Stimulated activated CD8-positive, alpha-beta memory T cell treated with anti-CD3 and anti-CD28 coated beads, Interleukin-12 subunit alpha, Interleukin-12 subunit beta, amount 100 ng/mL, for 24 hours (primary cell): Measurements from ENCODE around the gene SPINT4.
"Not testable (repeated sequence)": the region's sequence is repeated elsewhere in the genome, so short reads cannot be mapped to it uniquely, and the experiment has no call there.

Source experiments
- DNase-seq: peaks from one replicate; pipeline ENCODE4 v3.0.0-alpha.2; 2020; ENCODE audit errors: extremely low read depth

SPINT4 gene

DNA sequence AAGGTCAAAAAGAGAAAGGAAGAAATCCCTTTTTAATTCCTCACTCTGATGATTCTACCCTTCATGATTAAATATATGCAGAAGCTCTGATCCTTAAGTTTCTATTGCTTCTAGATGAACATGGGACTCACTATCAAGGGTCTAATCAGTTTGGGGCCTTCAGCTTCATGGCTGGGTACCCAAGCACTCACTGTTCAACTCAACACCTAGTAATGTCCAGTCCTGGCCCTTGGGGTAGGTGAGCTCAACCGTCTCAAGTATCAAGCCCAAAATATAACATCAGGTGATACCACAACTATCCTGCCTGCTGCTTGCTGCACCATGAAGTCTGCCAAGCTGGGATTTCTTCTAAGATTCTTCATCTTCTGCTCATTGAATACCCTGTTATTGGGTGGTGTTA lies at the start of gene SPINT4:
Gene SPINT4 (plus strand): TSS at position 301 of the 400 bp plus-strand sequence. CDS start 21 bp downstream, at position 322.
- DNase-seq, result no peak

DNA sequence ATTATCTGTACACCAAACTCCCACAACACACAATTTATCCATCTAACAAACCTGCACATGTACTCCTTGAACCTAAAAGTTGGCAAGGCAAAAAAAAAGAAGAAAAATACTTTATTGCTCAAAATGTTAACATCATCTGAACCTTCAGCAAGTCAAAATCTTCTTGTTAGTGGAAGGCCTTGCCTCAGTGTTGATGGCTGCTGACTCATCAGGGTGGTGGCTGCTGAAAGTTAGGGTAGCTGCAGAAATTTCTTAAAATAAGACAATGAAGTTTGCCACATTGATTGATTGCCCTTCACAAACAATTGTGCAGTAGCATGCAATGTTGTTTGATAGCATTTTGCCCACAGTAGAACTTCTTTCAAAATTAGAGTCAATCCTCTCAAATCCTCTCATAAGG lies 49.4 kb upstream of the SPINT4 start:
- DNase-seq, result no peak

DNA sequence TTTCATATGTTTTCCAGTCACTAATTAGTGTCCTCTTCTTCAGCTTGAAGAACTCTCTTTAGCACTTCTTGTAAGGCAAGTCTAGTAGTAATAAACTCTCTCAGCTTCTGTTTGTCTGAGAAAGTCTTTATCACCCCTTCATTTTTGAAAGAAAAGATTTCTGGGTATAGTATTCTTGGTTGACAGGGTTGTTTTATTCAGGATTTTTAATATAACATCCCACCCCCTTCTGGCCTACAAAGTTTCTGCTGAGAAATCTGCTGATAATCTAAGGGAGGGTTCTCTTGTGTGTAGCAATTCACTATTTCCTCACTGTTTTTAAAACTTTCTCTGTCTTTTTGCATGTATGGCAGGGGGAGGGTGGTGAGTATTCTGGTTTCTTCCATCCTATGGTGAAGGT lies 42.5 kb upstream of the SPINT4 start:
- no peak for DNase-seq

DNA sequence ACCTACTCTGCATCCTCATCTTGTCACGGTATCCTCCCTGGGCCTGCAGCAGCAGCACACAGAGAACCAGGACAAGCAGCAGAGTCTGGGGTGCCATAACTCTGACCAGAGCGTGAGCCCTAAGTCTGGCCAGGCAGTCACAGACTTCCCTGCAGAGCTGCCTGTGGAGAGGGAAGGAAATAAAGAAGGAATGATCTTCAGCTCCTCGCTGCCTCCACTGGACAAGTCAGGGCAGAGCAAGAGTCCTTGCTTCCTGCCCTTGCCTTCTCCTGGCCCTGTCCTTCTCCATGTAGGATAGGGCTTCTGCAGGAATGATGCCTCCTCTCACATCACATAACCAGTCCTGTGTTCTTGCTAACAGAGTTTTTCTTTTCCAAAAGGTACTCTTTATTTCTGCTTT lies 36.3 kb upstream of the SPINT4 start:
- no peak for DNase-seq

- not testable (repeated sequence) for DNase-seq
Measured at GRCh38 chr20:45693346-45693745, 28.8 kb upstream of the SPINT4 start.

- no peak for DNase-seq
Measured at GRCh38 chr20:45695496-45695895, 26.7 kb upstream of the SPINT4 start.

GRCh38 chr20:45701104-45701503 lies 21.0 kb upstream of the SPINT4 start:
- DNase-seq, result no peak

- DNase-seq, result no peak
Measured at GRCh38 chr20:45701873-45702272, 20.3 kb upstream of the SPINT4 start, which contains the start of gene WFDC13. TSS of gene WFDC13 (plus strand) at chr20:45702038. CDS start at chr20:45702124, 86 bp downstream.

GRCh38 chr20:45704969-45705637 lies 17.0 kb upstream of the SPINT4 start, which contains the start of gene WFDC10B:
TSS of gene WFDC10B (minus strand) at chr20:45705019. CDS start at chr20:45685992, 19,027 bp downstream.
- DNase-seq, result no peak

GRCh38 chr20:45716141-45716688 lies 5.9 kb upstream of the SPINT4 start:
- DNase-seq, result not testable (repeated sequence)

DNA sequence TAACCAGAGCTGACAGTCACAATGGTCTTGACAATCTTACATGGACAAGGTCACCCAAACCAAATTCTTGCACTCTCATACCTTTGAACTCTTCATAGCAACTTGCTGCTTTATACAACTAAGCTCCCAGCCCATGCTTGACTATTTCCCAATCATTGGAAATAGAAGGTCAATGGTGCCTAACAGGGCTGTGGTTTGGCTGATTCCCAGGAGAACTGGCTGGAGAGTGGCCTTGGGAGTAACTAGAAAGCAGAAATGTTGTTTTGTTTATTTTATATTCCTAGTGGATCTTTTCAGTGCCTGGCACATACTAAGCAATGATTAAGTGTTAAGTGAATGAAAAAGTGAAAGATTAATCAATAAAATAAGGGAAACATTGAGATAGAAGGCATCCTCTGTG lies 3.0 kb downstream of the SPINT4 start:
- DNase-seq, result no peak

DNA sequence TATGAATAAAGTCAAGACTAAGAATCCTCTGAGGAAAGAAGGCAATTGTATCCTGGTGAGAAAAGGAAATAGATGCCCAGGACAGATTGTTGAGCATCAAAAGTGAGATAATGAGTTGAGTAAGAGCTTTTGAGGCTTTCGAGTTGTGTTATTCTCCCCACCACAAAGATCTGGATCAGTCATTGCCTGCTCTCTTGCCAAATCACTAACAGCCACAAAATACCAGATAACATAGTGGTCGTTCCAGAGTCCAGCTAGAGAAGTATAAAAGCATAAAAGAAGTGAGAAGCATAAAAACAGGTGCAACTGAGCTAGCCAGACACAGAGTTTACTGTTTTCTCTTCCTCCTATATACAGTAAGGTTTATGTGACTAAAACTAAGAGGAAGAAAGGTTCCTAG lies 4.9 kb downstream of the SPINT4 start:
- DNase-seq, result no peak

- no peak for DNase-seq
Measured at GRCh38 chr20:45732199-45732598, 10.1 kb downstream of the SPINT4 start.

- no peak for DNase-seq
Measured at GRCh38 chr20:45735552-45735951, 13.4 kb downstream of the SPINT4 start.

GRCh38 chr20:45735988-45736387 lies 13.8 kb downstream of the SPINT4 start:
- DNase-seq, result no peak

DNA sequence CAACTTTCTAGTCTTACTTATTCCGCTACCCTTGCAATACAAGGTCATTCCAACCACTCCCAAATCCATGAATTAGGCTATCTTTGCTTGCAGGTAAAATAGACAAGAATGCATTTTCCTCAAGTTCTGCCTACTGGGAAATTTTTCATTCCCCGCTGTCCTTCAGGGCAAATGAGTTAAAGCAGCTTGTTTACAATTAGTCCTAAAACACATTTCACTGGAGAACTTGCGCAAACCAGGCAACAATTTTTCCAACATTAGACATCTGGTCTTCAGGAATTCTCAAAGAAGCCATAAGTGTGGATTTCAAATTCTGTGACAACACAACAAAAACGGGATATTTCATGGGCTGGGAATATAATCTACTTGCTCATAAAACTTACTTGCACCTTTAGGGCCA lies 20.4 kb downstream of the SPINT4 start:
- no peak for DNase-seq

DNA sequence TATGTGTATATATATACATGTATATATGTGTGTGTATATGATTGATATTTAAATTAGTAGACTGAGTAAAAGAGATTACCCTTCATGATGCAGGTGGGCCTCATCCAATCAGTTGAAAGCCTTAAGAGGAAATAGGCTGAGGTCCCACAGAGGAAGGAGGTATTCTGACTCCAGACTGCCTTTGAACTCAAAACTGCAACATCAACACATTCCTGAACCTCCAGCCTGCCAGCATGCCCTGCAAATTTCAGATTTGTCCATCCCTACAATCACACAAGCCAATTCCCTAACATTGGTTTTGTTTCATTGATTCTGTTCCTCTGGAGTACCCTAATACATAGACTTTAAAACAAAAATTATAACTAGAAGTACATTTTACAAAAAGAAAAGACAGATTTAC lies 22.9 kb downstream of the SPINT4 start:
- DNase-seq, result no peak

GRCh38 chr20:45751721-45752120 lies 29.6 kb downstream of the SPINT4 start:
- no peak for DNase-seq

GRCh38 chr20:45752746-45753145 lies 30.6 kb downstream of the SPINT4 start:
- no peak for DNase-seq

- DNase-seq, result no peak
Measured at GRCh38 chr20:45758096-45758495, 35.9 kb downstream of the SPINT4 start.

DNA sequence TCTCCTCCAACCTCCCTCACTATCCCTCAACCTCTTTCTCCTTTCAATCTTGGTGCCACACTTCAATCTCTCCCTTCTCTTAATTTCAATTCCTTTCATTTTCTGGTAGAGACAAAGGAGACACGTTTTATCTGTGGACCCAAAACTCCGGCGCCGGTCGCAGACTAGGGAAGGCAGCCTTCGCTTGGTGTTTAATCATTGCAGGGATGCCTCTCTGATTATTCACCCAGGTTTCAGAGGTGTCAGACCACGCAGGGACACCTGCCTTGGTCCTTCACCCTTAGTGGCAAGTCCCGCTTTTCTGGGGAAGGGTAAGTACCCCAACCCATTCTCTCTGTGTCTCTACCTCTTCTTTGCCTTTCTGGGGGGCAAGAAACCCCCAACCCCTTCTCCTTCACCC lies 37.8 kb downstream of the SPINT4 start:
- DNase-seq, result not testable (repeated sequence)

- not testable (repeated sequence) for DNase-seq
Measured at GRCh38 chr20:45761966-45762365, 39.8 kb downstream of the SPINT4 start.

DNA sequence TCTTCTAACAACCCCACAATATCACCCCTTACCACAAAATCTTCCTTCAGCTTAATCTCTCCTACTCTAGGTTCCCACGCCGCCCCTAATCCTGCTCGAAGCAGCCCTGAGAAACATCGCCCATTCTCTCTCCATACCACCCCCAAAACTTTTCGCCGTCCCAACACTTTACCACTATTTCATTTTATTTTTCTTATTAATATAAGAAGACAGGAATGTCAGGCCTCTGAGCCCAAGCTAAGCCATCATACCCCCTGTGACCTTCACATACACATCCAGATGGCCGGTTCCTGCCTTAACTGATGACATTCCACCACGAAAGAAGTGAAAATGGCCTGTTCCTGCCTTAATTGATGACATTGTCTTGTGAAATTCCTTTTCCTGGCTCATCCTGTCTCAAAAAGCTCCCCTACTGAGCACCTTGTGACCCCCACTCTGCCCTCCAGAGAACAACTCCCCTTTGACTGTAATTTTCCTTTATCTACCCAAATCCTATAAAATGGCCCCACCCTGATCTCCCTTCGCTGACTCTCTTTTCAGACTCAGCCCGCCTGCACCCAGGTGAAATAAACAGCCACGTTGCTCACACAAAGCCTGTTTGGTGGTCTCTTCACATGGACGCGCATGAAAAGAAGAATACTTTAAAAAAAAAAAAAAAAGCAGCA lies 42.6 kb downstream of the SPINT4 start:
- DNase-seq, result not testable (repeated sequence)
